Measurements from ENCODE around the gene CDK5RAP3.

Gene CDK5RAP3

GRCh38 chr17:48025040-48025903 is 54.4 kb downstream of the CDK5RAP3 start:
- peak; percentile 91 to 93 for DNase-seq

- DNase-seq: no peak
Measured at GRCh38 chr17:48025904-48026501, 55.1 kb downstream of the CDK5RAP3 start.

- peak; percentile 64 to 87 for DNase-seq
Measured at GRCh38 chr17:48026502-48027321, 55.8 kb downstream of the CDK5RAP3 start.

- no peak for DNase-seq
Measured at GRCh38 chr17:48027322-48027981, 56.5 kb downstream of the CDK5RAP3 start.

GRCh38 chr17:48028736-48029135 is 57.8 kb downstream of the CDK5RAP3 start:
- DNase-seq: no peak

- no peak for DNase-seq
Measured at GRCh38 chr17:48030531-48030930, 59.6 kb downstream of the CDK5RAP3 start.

Measured in NCI-H187 (cell line).